Stimulated activated CD8-positive, alpha-beta memory T cell treated with anti-CD3 and anti-CD28 coated beads, Interleukin-4, amount 100 ng/mL, for 4 hours (primary cell): ENCODE results near the gene TMEM169.
A peak's percentile ranks its signal among the peaks of the same experiment; 100 is the strongest.

Experiments
- DNase-seq, 2 donors: peaks; one replicate each; pipeline ENCODE4 v3.0.0-alpha.2; 2020; ENCODE audit warnings: low read depth in 2 of 2, low spot score in 1 of 2

TMEM169 gene, protein sequence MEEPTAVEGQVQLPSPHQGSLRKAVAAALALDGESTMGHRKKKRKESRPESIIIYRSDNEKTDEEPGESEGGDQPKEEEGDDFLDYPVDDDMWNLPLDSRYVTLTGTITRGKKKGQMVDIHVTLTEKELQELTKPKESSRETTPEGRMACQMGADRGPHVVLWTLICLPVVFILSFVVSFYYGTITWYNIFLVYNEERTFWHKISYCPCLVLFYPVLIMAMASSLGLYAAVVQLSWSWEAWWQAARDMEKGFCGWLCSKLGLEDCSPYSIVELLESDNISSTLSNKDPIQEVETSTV

DNA sequence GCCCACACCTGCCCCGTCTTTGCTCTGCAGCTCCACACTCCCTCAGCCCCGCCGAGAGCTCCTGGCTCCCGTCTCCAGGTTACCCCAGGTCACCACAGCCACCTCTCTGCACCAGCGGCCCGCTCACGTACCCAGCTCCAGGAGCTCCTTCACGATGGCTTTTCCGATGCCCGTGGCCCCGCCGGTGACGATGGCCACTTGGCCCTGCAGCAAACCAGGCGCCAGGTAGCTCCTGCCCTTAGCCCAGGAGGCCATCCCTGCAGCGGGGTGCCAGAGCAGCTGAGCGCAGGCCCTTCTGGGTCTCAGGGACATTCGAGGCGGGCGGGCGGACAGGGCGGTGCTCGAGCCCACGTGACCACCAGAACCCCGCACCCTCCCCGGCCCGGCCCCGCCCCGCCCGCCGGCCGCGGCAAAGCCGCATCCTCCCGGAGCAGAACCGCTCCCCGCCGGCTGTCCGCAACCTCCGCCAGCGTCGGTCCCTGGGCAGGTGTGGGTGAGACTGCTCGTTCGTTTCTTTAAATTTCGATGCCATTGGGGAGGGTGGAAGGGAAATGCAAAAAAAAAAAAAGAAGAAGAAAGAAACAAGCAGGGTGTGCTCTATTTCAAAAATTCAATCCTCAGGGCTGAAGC is at the start of gene TMEM169, which contains the start of gene PECR:
Gene TMEM169, plus strand, starts transcription at position 433 of the 630 bp plus-strand sequence. CDS start 14,045 bp downstream, outside the sequence.
Gene PECR, minus strand, starts transcription at position 323 of the 630 bp plus-strand sequence. Its CDS starts 68 bp downstream, at position 255.
- peak; percentile 24 to 47 for DNase-seq

DNA sequence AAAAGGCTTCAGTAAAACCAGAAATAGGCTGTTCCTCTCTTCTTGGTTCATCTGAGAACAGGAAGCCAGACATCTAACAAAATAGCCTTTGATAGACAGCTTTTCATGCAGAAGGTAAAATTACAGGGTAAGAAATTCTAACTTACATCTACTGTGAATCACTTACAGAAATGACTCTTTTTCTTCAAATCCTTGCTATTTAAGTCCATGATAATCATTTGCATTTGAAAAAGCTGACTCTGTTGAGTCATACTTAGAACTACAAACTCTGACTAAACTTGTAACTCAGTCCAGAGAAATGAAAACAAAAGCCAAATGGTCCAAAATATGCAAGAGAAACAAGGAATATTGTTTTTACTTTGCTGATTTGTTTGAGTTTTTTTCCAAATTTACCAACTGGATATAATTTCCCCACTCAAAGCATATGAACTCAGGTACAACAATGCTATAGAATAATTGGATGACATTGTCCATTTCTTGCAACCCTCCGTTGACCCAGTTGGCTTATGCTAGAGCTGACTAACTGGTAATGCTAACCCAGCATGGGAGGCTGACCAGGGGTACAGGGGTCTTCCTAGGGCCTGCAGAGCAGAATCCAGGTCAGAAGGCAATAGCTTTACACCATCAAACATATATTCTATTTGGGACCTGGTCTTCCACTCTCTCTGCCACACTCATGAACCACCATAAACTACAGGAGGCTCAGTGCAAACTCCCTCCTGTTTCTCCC is 49.6 kb upstream of the TMEM169 start:
- DNase-seq, result no peak

DNA sequence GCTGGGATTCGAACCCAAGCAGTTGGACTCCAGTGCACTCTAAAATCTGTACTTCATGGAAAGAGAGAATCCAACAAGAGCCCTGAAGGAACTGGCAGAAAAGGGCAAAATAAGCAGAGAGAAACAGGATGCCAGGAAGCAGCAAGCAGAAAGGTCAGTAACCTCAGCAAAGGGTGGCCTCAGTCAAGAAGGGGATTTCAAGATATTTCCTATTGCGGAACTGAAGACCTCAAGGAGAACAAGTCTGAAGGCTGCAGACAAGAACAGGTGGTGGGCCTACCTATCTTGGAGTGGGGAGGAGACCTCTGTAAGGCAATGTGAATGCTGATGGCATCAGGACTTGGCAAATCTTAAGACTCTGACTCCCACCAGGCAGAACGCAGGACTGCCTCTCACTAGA is 48.3 kb upstream of the TMEM169 start:
- DNase-seq, result no peak

DNA sequence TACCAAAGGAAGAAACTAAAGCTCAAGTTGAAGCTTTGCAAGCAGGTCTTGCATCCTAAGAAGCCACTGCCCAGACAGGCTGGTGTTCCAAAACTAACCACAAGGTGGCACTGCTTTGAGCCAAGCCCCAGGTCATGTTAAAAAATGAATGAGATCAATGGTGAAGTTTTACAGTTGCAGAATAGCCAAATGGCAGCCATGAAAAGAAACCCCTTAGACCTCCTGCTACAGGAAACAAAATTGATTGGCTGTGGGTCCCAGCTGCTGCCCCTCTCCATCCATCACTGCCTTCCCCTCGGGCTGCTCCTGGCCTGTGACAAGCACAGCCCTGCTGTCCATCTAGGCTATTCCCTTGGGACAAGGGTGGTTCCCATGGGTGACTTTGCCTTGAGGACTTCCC is 47.7 kb upstream of the TMEM169 start:
- peak; percentile 45 to 64 for DNase-seq

DNA sequence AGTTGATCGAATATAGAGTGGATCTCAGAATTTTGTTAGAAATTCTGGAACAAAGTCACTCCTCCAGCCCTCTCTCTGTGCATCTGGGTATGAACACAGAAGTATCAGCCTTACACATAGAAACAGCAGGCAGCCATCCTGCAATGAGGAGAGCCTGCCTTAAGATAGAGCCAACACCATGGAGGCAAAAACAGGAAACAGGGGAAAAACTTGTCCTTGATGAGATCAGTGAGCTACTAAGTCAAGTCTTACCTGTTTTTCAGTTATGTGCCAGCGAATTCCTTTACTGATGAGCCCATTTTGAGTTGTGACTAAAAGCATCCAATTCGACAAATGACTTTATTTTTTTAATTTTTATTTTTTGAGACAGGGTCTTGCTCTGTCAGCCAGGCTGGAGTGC is 41.8 kb upstream of the TMEM169 start:
- DNase-seq, result no peak

DNA sequence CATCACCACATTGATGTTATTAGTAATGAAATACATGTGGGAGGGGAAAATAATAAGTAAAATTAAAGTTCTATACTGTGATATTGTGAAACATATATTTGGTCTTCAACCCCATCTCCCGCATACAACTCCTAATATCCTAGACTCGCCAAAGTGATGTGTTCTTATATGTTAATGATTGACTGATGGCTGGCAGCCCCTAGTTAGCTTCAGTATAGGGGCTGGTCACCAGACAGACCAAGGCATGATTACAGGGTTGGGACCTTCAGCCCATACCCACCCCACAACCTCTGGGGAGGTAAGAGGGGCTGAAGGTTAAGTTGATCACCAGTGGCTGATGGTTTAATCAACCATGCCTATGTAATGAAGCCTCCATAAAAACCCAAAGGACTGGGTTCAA is 40.3 kb upstream of the TMEM169 start:
- no peak for DNase-seq

DNA sequence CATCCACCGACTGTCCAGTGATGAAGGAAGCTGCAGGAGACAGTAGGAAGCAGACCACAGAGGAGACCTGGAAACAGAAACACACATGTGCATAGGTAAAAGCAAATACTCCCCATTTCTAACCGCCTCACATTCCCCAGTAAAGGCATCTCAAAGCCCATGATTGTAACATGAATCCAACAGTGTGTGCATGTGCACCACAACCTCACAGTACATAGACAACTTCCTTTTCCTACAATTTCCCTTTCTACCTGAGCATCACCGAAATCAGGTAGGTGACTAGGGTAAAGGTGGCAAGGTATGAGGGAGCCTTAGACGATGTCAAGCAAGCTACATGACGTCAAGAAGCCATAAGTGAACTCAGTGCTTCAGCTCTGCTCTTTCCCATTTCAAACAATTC is 37.8 kb upstream of the TMEM169 start:
- DNase-seq, result no peak

DNA sequence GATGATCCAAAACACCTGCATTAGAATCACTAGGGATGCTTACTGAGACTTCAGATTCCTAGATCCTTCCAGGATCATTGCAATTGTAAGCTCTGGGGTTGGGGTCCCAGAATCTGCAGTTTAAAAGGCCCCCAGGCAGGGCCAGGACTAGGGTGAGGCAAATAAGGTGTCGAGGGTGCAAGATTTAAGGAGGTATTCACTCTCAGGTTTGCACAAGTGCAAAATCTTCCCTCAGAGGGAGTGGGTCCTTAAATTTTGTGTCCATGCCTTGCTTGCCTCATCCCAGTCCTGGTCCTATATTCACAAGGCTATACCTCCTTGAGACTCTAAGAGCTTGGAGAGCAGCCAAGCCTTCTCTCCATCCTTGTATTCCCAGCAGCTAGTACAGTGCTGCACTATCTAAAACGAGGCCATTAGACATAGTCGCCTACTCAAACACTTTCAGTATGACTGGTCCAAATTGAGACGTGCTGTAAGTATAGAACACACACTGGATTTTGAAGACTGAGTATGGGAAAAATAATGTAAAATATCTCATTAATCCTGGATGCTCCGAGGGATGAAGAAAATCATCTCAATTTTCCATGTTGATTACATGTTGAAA is 36.7 kb upstream of the TMEM169 start:
- no peak for DNase-seq

DNA sequence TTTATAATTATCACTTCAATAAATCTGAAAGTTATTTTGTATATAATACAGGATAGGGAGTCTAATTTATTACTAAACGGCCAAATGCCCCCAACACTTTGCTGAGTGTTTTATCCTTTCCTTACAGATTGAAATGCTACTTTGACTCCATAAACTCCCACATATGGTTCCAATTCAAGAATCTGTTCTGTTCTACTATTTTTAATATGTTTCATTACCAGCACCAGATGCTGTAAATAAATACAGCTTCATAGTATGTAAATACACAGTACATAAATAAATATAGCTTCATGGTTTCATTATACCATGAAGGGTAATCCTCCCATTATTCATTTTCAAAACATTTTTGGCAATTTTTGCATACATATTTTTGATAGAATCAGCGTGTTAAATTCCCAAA is 34.3 kb upstream of the TMEM169 start:
- no peak for DNase-seq

DNA sequence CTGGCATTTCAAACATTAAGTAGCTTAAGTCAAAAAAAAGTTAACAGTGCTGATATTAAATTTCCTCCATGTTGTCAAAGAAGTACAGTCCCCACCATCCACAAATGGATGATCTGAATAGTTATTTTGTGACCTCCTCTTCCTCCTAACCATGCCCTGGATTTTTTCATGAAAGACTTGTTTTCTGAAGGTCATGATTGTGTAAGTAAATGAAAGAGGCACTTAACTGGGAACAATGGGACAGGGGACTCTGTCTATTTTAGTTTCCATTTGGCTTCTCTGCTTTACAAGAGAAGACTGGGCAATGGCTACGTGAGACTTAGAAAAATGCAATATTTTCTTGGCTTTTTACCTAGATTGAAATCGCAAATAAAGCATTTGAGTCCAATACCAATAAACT is 32.3 kb upstream of the TMEM169 start:
- no peak for DNase-seq

DNA sequence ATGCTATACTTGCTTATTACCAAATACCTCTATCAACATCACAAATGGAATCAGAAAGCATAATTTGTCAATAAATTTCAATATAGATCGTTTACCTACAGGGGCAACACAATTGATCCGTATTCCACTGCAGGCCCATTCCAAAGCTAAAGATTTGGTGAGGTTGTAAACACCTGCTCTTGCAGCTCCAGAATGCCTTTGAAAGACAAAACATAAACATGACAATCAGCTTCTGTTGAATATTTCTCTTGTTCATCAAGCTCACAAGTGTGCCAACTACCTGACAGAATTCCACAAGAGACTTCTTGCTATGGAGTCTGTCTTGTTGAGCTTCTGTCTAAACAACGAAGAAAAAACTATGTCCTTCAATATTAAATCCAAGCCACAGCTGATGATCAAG is 30.4 kb upstream of the TMEM169 start:
- DNase-seq, result no peak

DNA sequence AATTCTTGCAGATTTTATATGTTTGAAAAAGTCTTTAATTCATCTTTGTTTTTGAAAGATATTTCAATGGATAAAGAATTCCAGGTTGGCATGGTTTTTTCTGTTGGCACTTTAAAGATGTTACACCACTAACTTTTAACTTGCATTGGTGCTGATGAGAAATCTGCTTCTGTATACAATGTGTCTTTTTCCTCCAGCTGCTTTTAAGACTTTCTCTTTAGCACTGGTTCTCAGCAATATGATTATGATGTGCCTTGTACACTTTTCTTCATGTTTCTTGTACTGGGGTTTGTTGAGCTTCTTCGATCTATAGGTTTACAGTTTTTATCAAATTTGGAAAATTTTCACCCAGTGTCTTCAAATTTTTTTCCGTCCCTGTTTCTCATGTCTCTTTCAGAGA is 29.3 kb upstream of the TMEM169 start:
- DNase-seq, result no peak

DNA sequence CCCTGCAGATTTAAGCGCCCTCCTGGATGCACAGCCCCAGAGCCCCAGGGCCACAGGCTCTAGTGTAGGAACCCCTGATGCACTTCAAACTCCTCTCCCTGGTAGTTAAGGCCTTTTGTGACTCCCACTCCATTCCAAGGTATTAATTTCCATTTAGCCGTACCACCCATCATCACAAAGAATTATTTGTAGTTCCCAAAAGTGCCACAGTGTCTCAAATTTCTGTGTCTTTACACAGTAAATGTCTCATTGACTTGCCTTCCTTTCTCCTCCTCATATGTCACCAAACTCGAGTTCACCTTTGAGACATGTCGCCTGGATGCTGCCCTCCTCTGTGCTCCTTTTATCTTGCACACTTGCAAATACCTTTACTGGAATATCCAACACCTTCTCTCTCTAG is 26.0 kb upstream of the TMEM169 start:
- no peak for DNase-seq

DNA sequence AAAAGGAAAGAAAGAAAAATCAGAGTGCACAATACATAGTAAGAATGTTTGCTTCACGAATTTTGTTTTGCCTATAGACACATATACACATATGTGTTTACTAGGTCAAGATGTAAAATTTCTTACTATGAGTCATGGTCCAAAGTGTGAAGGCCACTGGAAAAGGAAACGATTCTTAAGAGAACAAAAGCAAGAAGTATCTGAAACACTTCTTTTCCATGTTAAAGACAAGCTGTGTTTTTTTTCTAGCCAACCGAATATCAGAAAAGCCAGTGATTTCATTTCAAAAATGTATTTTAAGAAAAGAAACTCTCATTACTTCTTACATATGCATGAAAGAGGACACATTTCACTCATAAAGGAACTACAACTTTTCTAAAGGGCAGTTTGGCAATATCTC is 25.0 kb upstream of the TMEM169 start:
- DNase-seq, result no peak

DNA sequence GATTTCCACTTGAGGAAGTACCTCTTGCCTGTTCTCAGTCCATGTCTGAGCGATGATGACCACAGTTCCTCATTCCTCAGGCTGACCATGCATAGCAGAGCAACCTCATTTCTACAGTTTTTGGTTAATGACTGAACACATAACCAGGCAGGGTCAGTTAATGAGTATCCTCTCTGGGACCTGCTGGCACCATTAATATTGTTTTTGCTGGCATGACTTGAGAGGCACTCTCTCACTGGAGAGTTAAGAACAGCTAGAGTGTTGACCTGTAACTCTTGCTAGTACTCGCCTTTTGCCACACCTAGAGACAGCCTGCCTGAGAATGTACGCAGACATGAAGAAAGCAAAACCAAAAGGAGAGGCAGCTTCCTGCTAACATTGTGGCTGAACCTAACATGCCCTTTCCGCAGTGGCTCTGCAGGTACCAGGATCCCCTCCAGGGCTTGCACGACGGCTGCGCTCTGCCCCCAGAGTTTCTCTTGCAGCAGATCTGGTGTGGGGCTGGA is 24.0 kb upstream of the TMEM169 start:
- DNase-seq, result peak in 1 of 2 donors; percentile 7

DNA sequence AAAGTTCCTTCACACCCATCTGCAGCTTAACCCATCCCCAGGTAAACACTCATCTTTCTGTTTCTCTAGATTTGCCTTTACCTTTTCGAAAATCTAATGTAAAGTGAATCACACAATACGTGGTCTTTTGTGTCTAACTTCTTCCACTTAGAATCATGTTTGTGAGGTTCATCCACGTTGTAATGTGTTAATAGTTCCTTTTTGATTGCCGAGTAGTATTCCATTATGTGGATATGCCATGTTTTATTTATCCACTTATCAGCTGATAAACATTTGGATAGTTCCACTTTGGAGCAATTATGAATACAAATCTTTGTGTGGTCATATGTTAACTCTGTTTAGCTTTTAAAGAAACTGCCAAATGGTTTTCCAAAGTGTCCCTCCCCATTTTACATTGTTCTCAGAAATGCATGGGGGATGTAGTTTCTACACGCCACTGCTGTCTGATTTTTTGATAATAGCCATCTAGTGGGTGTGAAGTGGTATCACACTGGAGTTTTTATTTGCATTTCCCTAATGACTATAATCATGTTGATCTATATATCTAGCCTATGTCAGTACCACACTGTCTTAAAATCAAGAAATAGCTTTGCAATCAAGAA is 22.4 kb upstream of the TMEM169 start:
- DNase-seq, result no peak

DNA sequence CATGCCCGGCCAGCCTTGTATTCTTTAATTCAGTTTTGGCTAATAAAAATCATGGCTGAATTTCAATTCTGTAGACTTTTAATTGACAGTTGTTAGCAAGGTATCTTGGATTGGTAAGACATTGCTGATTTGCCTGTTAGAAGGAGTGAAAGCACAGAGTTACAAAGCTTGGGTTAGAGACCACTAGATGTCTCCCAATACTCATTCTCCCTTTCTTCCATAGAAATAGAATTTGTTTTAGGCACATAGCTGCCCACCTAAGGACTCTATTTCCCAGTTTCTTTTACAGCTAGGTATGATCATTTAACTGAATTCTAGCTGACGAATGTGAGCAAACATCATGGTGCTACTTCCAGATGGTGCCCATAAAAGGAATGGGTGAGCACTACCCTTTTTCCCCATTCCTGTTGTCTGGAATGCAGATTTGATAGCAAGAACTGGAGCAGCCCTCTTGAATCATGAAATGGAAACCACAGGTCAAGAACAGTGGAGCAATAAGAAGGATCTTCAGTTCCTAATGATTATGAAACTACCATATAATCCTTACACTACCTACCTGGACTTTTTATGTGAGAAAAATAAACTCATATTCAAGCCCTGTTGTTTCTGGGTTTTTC is 17.6 kb upstream of the TMEM169 start:
- no peak for DNase-seq

DNA sequence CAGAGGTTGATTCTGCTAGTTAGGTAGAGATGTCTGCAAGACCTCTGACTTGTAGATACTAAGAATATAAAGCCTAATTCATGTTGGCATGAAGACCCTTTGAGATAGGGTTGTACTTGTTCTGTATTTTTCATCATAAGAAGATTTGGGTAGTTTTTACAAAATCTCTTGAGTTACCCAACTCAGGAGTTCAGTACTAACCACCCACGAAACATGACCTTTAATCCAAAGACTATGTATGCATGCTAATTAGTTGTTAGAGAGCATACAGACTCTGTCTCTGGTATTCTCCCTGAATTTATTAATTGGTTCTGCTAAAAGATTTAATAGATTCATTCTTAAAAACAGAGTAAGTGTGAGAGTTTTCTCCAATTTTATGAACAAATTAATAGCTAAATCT is 17.1 kb upstream of the TMEM169 start:
- no peak for DNase-seq

DNA sequence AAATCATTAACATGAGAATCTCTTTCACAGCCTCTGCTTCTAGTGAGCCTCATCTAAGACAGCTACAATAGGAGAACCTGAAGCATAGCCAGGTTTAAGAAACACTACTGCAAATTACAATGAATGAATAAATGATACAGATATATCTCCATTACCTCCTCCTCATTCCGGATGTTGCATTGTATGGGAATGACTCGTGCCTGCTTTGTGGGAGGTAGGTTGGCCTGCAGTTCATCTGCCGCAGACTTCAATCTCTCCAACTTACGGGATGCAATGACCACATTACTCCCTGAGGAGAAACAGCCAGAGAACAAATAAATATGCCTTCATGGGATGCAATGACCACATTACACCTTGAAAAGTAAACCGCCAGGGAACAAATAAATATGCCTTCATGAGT is 15.5 kb upstream of the TMEM169 start:
- no peak for DNase-seq

DNA sequence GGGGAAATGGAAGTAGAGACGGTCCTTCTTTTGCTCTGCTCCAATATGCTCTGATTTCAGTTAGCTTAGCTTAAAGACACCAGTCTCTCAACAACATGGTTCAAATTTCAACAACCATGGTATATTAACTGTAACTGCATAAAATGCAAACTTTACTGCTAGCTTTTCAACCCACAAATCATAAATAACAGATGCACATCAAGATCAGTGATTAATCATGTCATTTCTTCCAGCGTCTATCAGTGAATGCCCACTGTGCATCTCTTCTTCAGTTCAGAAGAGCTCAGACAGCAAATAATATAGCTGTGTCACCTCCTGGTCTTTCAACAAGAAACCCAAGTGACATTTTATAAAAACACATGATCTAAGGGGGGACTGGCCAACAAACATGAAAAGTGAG is 12.7 kb upstream of the TMEM169 start:
- no peak for DNase-seq

DNA sequence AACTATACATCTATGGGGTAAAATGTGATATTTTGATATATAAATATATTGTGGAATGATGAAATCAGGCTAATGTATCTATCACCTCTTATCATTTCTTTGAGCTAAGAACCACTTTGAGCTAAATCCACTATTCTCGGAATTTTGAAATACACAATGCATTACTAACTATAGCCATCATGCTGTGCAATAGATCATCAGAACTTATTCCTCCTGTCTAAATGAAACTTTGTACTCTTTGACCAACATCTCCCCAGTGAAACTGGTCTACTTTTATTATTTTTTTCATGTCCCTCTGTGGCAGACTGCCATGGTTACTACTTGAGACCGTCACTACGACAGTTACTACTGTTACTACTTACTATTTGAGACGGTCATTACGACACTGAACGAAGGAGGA is 11.5 kb upstream of the TMEM169 start:
- DNase-seq, result no peak
